HG03064 (cell line): ENCODE measurements around the gene GARIN5B.

Source experiments
- ATAC-seq: cut with Tn5 transposase; IDR thresholded peaks from one replicate; pipeline ENCODE4 v1.9.1; 2021; ENCODE audit warnings: low read depth; ENCODE audit not compliant: unreplicated experiment

GARIN5B gene

DNA sequence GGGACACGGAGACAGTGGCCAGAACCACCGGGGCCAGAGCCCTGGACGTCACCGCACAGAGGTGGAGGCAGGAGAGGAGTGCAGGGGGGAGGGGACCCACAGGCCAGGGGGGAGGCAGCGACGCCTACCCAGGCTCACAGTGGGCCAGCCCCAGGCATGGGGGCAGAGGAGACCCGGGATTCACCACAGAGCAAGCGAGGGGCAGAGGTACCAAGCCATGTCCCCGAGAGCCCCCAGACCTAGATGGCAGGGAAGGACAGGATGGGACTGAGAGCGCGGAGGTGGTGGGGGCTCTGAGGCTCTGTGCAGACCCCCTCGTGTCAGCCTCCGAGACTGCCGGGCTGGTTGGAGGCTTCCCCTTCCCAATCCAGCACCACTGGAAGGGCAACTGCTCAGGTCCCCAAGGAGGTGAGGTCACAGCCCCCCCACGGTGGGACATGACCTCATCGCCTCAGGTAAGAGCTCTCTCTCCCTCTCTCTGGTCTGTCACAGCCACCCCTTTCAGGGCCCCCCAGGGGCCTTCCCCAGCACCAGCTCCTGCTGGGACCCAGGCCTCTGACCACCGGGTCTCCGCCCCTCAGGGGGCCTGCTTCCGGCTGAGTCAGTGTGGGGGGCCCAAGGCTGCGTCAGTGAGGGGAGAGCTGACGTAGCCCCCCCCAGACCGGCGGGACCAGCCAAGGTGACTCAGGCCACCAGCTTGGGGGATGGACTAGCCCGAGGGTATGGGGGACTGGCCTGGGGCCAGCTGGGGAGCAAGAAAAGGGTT is 9.4 kb upstream of the GARIN5B start:
- ATAC-seq = no peak

DNA sequence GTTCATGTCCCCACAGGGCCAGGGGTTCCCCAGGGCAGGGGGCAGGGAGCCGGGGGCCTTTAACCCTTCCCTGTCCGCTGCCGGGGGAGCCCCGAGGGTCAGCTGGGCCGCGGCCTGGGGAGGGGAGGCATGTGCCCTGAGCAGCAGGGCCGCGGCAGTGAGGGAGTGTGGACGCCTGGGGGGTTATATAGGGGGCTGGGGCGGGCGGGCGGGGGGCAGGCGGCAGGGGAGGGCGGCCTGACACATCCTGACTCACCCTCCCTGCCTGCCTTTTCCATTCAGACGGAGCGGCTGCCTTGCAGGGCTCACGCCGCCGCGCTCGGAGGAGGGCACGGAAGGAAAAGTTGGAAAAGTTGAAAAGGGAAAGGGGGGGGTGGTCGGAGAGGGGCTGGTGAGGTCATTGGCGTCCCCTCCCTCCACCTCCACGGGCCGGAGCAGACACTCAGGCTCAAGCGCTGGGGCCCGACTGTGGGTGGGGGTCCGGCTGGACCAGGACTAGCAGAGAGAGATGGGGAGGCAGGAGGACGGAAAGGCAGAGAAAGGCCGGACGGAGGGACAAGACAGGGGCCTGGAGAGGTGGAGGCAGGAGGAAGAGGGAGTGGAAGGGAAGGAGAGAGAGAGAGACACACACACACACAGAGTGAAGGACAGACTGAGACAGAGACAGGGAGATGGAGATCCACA is 7.4 kb upstream of the GARIN5B start, which contains the start of gene IL11:
IL11 (minus strand) TSS at position 159 of the 684 bp plus-strand sequence; CDS start at position 6, 153 bp downstream.
- ATAC-seq = no peak

DNA sequence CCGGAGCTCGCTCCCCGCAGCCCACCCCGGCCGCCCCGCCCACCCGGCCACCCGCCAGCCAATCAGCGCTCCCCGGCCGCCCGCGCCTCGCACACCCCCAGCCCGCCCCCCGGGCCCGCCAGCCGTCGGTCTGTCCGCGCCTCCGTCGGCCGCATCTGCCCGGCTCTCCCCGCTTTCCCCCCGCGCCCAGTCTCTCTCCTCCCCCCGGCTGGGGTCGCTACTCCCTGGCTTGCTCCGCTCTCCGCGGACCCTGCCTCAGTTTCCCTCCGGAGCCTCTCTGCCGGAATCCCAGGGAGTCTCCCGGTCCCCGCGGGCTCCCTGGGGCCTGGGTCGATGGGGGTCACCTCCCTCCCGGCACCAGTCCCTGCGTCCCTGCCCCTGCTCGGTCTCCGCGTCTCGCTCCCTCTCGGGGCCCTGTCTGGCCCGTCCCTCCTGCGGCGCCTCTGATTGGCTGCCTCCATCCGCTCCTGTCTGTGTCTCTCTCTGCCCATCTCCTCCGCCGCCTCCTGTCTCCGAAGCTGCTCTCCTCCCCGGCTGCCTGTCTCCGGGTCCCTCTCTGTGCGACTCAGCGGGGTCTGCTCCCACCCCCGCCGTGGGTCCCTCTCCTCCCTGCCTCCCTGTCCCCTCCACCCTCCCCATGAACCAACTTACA is 6.7 kb upstream of the GARIN5B start:
- ATAC-seq = no peak

DNA sequence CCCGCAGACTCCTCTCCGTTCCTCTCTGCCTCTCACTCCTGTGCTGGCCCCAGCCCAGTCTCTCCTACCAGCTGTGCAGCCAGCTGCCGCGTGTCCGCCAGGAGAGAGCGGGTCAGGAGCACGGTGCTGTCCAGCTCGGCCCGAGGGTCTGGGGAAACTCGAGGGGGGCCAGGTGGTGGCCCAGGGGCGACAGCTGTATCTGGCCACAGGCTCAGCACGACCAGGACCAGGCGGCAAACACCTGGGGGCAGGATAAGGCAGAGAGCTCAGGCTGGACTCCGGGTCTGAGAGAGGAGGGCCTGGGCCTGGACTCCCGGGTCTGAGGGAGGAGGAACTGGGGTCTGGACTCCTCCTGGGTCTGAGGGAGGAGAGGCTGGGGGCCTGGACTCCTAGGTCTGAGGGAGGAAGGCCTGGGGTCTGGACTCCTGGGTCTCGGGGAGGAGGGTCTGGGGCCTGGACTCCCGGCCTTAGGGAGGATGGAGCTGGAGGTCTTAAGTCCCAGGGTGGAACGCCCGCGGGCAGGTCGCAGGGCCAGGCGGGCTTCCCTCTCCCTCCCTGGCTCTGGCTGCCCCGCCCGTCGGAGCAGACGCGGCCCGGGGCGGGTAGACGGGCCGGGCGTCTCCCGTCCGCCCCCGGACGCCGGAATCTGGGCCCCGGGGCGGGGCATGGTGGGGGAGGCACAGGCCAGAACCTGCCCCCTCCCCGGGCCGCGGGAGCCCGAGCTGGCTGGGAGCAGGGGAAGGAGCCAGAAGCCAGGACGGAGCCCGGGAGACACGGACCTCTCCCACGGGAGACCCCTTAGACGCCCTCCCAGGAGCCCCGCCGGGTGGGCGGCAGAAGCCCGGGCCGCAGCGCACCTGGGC is 5.9 kb upstream of the GARIN5B start:
- ATAC-seq = no peak

DNA sequence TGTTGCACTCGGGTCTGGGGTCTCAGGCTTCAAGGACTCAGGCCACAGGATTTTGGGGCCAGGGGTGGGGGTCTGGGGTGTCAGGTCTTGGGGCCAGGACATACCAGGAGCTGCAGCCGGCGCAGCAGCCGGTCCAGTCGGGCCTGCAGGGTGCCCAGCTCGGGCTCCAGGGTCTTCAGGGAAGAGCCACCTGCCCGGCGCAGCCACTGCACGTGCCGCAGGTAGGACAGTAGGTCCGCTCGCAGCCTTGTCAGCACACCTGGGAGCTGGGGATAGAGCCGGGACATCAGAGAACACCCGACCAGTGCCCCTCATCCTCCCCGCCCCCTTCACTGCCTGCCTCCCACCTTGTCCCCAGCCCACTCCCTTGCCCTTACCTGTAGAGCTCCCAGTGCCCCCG is 5.0 kb upstream of the GARIN5B start:
- ATAC-seq = no peak

DNA sequence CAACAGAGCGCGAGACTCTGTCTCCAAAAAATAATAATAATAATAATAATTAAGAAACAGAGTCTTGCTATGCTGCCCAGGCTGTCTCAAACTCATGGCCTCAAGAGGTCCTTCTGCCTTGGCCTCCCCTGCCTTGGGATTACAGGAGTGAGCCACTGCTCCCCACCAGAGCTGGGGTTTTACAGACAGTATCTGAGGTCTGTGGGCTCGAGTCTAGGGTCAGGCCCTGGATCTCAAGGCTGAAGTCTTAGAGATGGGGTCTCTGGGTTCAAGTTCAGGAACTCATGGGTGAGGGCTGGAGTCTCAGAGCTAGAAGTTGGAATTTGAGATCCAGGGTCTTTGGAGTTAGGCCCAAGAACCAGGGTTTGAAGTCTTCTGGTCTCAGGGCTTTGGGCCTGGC is 3.7 kb upstream of the GARIN5B start:
- no peak for ATAC-seq

DNA sequence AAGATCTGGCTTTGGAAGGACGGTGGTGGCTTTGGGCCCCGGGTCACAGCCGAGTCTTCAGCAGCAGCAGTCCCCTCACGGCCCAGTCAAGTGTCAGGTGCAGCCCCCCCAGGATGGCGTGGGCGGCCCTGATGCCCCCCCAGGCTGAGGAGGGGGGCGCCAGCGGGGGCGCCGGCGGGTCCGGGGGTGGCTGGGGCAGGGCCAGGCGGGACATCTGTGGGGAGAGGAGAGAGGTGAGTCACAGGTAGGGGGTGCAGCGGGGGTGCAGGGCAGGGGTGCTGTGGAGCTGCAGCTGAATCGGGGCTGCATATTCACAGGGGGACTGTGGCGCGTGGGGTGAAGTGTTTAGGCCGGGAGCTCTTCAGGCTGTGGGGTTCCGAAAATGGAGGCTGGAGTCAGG is 2.9 kb upstream of the GARIN5B start:
- no peak for ATAC-seq

DNA sequence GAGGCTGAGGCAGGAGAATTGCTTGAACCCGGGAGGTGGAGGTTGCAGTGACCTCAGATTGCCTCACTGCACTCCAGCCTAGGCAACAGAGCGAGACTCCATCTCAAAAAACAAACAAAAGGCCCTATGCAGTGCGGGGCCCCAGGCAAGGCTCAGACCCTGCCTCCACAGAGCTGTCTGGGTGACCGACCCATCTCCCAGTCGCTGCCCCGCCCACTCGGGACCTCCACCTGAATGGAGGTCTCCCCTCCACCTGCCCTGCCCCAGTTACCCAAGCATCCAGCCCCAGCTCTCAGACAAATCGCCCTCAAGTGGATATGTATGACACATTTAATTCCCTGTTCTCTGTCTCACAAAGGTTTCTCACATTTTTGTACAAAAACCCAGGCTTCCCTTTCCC is 2.2 kb upstream of the GARIN5B start:
- ATAC-seq = no peak

DNA sequence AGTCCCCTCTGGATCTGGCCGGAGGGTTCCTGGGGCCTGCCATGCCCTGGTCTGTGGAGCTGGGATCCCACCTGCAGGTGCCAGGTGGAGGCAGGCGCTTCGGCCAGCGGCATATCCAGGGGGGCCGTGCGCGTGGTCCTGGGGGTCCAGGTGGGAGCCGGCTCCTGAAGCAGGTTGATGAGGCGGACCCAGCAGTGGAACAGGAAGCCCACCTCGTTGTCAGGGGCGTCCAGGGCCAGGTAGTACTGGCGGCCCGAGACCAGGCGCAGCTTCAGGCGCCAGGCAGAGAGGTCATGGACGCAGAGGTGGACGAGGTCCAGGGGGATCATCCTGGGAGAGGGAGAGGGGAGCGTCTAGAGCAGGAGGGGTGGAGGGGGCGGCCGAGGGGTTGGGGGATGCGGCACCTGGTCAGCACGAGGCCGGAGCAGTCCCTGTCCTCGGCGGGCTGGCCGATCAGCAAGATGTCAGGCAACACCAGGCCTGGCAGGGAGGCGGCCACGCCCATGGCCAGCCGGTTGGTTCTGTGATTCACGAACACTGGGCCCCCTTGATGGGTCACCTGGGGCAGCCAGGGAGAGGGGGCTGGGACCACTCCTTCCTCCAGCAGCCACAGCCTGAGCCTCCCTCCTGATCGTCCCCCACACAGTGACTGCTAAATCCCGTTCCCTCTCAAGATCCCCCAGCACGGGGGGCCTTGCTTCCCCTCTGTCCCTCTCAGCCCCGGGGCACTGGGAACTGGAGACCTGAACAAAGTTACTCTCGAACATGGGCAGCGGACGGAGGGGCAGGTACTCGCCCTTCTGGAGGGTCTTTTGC is 678 bp downstream of the GARIN5B start:
- no peak for ATAC-seq

DNA sequence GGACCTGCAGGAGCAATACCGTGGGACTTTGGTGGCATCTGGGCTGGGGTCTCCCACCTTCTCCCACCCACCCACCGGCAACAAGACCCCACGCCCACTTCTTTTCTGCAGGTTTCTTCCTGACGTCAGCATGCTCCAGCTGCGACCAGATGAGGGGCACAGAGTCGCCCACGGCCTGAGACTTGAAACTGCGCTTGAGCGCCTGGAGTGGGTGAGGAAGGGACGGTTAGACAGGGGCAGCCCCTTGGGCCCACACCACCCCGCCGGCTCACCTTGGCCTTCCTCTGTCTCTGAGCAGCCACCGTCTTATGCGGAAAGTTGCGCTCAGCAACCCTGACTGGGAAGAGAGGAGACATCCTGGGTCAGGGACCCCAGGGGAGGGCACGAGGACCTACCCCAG is 2.2 kb downstream of the GARIN5B start:
- no peak for ATAC-seq

DNA sequence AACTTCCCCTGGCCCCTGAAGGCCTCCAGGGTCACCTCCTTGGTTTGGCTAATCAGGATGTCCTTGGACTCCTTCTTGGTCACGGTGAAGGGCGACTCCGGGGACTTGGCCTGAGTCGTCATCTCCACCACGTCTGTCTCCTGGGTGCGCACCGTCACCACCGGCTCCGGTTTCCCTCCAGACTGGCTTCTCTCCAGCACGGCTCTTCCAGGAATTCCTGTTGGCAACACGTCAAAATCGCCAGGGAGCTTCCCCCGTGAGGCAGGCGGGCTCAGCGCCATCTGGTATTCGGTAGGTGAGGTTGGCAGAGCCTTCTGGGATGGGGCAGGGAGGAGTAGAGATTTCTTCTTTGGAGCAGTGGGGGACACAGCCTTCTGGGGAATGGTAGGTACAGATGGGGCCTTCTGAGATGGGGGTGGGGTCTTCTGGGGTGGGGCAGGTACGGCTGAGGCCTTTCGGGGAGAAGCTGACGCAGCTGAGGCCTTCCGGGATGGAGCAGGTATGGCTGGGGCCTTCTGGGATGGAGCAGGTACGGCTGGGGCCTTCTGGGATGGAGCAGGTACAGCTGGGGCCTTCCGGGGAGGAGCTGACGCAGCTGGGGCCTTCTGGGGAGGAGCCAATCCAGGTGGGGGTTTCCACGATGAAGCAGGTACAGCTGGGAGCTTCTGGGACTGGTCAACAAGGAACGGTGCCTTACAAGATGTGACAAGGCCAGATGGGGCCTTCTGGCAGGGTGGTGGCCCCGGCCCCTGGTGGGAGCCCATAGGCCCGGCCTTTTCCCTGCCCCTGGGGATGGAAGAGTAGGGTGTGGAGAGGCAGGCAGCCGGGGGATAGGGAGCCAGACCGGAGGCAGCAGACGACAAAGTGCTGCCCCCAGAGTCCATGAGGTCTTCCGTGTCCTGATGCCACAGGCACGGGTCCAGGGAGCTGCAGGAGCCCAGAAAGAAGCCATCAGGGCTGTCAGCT is 3.8 kb downstream of the GARIN5B start:
- no peak for ATAC-seq

DNA sequence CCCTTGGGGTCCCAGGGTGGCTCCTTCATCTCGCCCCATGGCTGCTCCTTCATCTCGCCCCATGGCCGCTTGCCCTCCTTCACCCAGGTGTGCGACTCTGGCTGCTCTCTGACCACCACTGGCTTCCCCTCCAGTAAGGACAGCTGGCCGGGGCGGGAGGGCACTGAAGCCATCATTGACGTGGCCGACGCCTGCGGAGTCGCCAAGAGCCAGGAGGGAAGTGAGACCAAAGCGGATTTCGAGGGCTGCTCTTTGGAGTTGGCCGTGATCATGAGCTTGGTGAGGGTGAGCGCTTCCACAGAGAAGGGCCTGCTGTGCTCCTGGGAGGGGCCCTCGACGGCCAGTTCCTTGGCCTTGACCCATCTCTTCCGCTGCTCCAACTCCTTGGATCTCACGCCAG is 4.6 kb downstream of the GARIN5B start:
- no peak for ATAC-seq

DNA sequence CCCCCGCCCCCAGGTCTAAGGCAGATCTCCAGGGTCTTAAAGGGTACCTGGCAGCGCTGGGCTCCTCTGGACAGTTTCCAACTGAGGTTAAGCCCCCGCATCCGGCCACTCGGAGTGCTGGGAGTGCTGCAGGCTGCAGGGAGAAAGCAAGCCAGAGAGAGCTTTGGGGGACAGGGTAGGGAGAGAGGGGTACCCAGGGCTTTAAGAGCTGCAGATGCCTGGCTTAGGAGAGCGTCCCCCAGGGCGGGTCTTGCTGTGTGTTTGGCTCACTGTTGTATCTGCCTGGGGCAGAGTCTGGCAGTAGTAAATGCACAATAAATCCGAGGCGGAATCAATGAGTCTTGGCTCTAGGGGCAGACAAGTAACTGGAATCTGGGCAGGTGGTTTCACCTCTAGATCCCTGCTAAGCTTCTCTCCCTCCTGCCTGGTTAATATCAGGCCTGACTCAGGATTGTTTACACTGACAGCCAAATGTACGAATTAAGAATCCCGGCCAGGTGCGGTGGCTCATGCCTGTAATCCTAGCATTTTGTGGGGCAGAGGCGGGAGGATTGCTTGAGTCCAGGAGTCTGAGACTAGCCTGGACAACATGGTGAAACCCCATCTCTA is 7.7 kb downstream of the GARIN5B start:
- ATAC-seq = no peak

DNA sequence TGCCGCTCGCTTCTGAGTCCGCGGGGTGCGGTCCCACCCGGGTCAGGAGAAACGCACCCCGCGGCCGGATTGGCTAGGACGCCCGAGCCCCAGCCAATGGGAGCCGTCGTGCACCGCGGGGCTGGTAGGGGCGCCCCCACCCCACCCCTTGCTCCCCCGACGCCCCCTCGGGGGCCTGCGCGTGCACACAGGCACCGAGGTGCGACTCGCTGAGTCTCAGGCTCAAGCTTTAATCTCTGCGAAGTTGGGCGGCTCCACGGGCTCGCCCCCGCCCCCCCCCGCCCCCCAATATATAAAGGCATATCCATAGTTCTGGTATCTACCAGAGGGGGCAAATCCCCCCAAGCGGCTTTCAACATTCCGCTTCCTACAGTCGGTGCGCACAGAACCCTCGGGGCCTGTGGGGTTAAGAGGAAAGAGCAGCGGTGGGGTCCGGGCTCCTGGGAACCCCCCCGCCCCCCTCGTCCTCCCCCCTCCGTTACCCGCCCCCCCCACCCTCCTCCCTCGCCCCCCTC is 8.3 kb downstream of the GARIN5B start, which contains the start of gene COX6B2:
COX6B2 (minus strand) TSS at position 22 of the 515 bp plus-strand sequence. CDS start 198 bp downstream, outside the sequence.
- no peak for ATAC-seq

DNA sequence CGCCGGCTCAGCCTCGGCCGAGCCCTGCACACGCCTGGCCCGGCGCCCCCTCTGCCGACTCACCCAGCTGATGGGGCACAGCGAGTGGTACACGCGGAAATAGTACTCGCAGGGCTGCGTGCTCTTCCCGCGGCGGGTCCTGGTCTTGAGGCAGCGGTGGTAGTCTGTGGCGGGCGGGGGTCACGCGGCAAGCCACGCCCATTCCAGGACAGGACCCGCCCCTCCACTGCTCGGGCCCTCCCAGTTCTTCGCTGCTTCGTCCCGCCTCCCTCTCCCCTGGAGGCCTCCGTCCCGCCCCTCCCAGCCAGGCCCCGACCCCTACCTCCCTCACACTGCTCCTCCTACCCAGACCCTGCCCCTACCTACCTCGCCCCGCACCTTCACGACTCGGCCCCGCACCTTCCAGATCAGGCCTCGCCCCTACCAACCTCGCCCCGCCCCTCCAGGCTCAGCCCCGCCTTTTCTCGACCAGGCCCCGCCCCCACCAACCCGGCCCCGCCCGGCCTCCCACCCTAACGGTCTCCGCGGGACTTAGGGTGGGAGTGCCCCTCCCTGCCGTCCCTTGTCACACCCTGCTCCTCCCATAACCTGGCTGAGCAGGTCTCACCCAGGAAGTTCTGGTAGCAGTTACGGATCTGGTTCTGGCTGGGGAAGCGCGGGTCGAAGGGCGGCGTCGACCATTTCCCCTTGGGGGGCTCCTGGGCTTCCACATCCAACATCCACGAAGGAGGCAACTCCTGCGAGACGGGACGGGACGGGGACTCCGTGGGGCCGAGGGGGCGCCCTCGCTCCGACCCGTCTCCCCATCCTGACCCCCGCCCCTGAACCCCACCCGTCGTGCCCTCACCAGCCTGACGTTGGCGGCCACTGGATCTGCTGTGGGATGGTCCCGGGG is 9.0 kb downstream of the GARIN5B start:
- no peak for ATAC-seq

DNA sequence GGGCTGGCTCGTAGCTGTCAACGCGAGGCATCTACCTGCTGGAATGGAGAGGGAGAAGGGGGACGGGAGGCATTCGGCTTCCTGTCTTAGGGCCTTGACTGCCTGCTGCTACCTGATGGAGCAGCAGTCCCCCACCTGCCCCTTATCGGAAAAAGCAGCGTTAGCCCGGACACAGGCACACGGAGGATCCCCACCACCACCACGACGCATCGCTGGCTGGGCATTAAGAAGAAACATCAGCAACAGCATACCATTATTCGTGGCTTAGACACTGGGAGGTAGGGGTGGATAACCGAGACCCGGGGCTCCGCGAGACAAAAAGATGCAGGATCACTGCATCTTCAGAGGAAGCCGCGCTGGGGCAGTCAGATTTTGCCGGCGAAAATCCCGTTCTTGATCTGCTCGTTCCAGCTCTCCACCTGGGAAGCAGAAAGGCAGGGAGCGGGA is 9.7 kb downstream of the GARIN5B start:
- ATAC-seq = no peak
